ENCODE results near the gene RAB3A. TPM values are rescaled to one million over a fixed set of nuclear protein-coding genes. Genes with fewer than 3 reads are reported as not detected.

Gene RAB3A
- total RNA-seq, 1 donor from 2014 or later, result 5.6 TPM

DNA sequence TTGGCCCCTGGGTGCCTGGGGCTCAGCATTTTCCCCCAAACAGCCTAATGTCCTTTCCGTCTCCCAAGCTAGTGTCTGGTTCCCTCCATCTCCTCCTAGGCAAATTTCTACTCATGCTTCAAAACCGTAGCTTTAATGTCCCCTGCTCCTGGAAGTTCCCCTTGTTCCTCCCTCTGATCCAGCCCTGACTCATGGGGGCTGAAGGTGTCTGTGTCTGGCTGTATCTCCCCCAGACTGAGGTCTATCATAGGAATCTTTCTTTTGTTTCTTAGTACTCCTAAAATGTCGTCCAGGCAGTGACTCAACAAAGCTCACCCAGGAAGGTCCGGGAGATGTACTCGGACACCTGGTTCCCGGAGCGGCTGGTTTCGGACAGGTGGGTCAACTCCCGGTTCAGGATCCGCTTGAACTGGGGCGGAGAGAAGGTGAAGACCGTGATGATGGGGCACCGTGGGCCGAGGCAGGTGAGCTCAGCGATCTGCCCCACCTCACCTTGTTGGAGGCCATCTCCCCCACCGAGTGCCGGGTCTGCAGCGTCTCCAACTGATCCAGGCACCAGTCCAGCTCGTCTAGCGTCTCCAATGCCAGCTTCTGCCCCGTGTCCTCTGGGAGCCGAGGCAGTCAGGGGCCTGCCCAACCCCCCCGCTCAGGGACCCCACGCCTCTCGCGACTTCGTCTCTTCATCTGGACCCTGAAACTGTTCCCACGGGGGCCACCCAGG is 16.2 kb upstream of the RAB3A start:
- peaks cover 16% of the 10 kb centered on the region for H3K4me1 ChIP-seq
- TF ChIP-seq POLR2AphosphoS5 (IDR thresholded peaks at IDR 0.05; ENCODE audit: insufficient read depth in 1 of 2, low read depth in 1 of 2) (no peak), POLR2A (IDR thresholded peaks at IDR 0.05) (no peak)
- TF ChIP-seq, protein P1, sequence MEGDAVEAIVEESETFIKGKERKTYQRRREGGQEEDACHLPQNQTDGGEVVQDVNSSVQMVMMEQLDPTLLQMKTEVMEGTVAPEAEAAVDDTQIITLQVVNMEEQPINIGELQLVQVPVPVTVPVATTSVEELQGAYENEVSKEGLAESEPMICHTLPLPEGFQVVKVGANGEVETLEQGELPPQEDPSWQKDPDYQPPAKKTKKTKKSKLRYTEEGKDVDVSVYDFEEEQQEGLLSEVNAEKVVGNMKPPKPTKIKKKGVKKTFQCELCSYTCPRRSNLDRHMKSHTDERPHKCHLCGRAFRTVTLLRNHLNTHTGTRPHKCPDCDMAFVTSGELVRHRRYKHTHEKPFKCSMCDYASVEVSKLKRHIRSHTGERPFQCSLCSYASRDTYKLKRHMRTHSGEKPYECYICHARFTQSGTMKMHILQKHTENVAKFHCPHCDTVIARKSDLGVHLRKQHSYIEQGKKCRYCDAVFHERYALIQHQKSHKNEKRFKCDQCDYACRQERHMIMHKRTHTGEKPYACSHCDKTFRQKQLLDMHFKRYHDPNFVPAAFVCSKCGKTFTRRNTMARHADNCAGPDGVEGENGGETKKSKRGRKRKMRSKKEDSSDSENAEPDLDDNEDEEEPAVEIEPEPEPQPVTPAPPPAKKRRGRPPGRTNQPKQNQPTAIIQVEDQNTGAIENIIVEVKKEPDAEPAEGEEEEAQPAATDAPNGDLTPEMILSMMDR (IDR thresholded peaks at IDR 0.05), result no peak
- intact Hi-C loops (cut with DNase I), result no loop called here
- no peaks in the 10 kb centered on the region for H3K9me3 ChIP-seq
- H3K36me3 ChIP-seq, result no peaks in the 10 kb centered on the region
- H3K27ac ChIP-seq, result no peak overlapping the region
- no peak for DNase-seq (ENCODE audit: extremely low spot score in 2 of 2)
- H3K4me3 ChIP-seq, result no peak overlapping the region
- H3K27me3 ChIP-seq, result no peaks in the 10 kb centered on the region

- peaks cover 5% of the 10 kb centered on the region for H3K4me1 ChIP-seq
- H3K9me3 ChIP-seq, result no peaks in the 10 kb centered on the region
- no peak for DNase-seq (ENCODE audit: extremely low spot score in 2 of 2)
- no peak overlapping the region for H3K27ac ChIP-seq
- intact Hi-C loops (cut with DNase I), result no loop called here
- H3K27me3 ChIP-seq, result no peaks in the 10 kb centered on the region
- H3K36me3 ChIP-seq, result no peaks in the 10 kb centered on the region
- TF ChIP-seq POLR2AphosphoS5 (IDR thresholded peaks at IDR 0.05; ENCODE audit: insufficient read depth in 1 of 2, low read depth in 1 of 2) (no peak), POLR2A (IDR thresholded peaks at IDR 0.05) (no peak)
- TF ChIP-seq, protein P1 (IDR thresholded peaks at IDR 0.05), result no peak
- no peak overlapping the region for H3K4me3 ChIP-seq
Observed at GRCh38 chr19:18218600-18218999, 14.8 kb upstream of the RAB3A start.

DNA sequence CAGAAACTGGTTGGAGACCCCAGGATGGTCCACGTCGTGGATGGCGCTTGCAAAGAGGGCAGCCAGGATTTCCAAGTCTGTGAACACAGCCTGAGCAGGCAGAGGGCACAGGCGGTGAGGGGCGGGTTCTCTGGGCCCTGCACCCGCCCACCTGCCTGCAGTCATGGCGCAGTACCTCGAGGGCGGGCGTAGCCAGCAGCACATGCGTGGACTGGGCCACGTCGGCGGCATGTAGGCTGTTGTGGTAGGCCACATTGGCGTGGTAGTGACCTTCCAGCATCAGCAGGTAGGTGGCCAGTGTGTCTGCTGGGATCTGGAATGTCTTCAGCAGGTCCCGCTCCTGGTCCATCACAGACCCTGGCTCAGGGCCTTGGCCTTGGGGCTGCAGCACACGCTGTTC is 14.3 kb upstream of the RAB3A start:
- peaks cover 5% of the 10 kb centered on the region for H3K4me1 ChIP-seq
- no peaks in the 10 kb centered on the region for H3K27me3 ChIP-seq
- H3K36me3 ChIP-seq, result no peaks in the 10 kb centered on the region
- intact Hi-C loops (cut with DNase I), result no loop called here
- TF ChIP-seq POLR2A (IDR thresholded peaks at IDR 0.05) (no peak), POLR2AphosphoS5 (IDR thresholded peaks at IDR 0.05; ENCODE audit: insufficient read depth in 1 of 2, low read depth in 1 of 2) (no peak)
- TF ChIP-seq, protein P1 (IDR thresholded peaks at IDR 0.05), result no peak
- H3K9me3 ChIP-seq, result no peaks in the 10 kb centered on the region
- no peak for DNase-seq (ENCODE audit: extremely low spot score in 2 of 2)
- no peak overlapping the region for H3K4me3 ChIP-seq
- no peak overlapping the region for H3K27ac ChIP-seq

DNA sequence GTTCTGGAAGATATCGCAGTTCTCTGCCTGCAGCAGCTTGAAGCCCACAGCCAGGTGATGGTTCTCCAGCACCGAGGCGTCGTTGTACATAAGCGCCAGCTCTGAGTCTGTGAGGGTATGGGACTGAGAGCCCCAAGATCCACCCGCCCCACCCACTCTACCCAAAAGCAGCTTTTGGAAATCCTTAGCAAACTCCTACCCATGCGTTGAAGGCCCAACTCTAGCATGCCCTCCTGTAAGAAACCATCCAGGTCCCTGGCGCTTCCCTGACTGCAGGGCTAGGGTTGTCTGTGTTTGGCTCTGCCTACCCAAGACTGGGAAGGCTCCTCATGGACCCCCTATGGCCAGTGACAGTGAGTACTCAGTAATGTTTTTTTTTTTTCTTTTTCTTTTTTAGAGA is 12.9 kb upstream of the RAB3A start:
- H3K36me3 ChIP-seq, result no peaks in the 10 kb centered on the region
- no peaks in the 10 kb centered on the region for H3K9me3 ChIP-seq
- intact Hi-C loops (cut with DNase I), result no loop called here
- no peak overlapping the region for H3K27ac ChIP-seq
- TF ChIP-seq POLR2AphosphoS5 (IDR thresholded peaks at IDR 0.05; ENCODE audit: insufficient read depth in 1 of 2, low read depth in 1 of 2), result no peak
- TF ChIP-seq, protein P1 (IDR thresholded peaks at IDR 0.05), result no peak
- DNase-seq (ENCODE audit: extremely low spot score in 2 of 2), result no peak
- peaks cover 5% of the 10 kb centered on the region for H3K4me1 ChIP-seq
- no peak overlapping the region for H3K4me3 ChIP-seq
- H3K27me3 ChIP-seq, result no peaks in the 10 kb centered on the region

DNA sequence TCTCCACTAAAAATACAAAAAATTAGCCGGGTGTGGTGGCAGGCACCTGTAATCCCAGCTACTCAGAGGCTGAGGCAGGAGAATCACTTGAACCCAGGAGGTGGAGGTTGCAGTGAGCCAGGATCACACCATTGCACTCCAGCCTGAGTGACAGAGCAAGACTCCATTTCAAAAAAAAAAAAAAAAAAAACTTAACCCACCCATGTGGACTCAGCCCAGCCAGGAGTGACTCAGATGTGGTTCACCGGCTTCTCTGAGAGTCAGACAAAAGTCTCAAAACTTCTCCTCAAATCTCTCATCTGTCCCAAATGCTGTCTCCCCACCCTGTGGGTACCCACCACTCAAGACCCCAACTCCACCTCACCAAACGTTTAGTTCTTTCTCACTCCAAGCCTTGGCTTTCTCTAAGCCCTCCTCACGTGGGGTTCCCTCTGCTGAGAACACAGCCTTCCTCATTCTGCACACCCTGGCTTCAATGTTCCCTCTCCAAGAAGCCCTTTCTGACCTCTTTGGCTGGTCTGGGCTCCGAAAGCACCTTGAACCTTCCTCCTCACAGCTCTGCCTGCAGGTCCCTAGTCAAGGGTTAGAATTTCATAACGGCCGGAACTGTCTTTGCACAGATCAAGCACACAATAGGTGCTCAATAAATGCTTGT is 11.1 kb upstream of the RAB3A start:
- TF ChIP-seq POLR2A (IDR thresholded peaks at IDR 0.05) (no peak), POLR2AphosphoS5 (IDR thresholded peaks at IDR 0.05; ENCODE audit: insufficient read depth in 1 of 2, low read depth in 1 of 2) (no peak)
- TF ChIP-seq, protein P1 (IDR thresholded peaks at IDR 0.05), result no peak
- no peaks in the 10 kb centered on the region for H3K4me1 ChIP-seq
- no peak for DNase-seq (ENCODE audit: extremely low spot score in 2 of 2)
- H3K4me3 ChIP-seq, result no peak overlapping the region
- H3K27ac ChIP-seq, result no peak overlapping the region
- H3K27me3 ChIP-seq, result no peaks in the 10 kb centered on the region
- no peaks in the 10 kb centered on the region for H3K9me3 ChIP-seq
- intact Hi-C loops (cut with DNase I), result no loop called here
- no peaks in the 10 kb centered on the region for H3K36me3 ChIP-seq

All from vagina (tissue), 2 donors.